Measurements from ENCODE around the gene SKA1. TPM values are rescaled to one million over a fixed set of nuclear protein-coding genes. Genes with fewer than 3 reads are reported as not detected.

SKA1 gene
- total and polyA plus RNA-seq, 2 donors (not counting 1 experiment from before 2014, with no cell fraction given), result 4.2 to 4.6 TPM

- H2AFZ ChIP-seq (ENCODE audit: low read length), result no peak overlapping the region
- no peaks in the 10 kb centered on the region for H4K20me1 ChIP-seq (ENCODE audit: control insufficient read depth, extremely low read depth, insufficient read depth, low read length)
- no peak for DNase-seq (ENCODE audit: low read depth in 2 of 2)
- H3K4me1 ChIP-seq (ENCODE audit: control insufficient read depth, extremely low read depth, insufficient read depth, low read length), result no peaks in the 10 kb centered on the region
- H3K9me3 ChIP-seq (ENCODE audit: control insufficient read depth, insufficient read depth, low read depth, low read length), result no peaks in the 10 kb centered on the region
- H3K4me3 ChIP-seq (replicated peaks in 1 of 4; ENCODE audit: control extremely low read depth in 1 of 4, insufficient read depth in 1 of 4, low read depth in 3 of 4, low read length in 4 of 4), result no peak overlapping the region
- no peaks in the 10 kb centered on the region for H3K27me3 ChIP-seq (ENCODE audit: control insufficient read depth, insufficient read depth, low read length)
- TF ChIP-seq EZH2 (IDR thresholded peaks at IDR 0.05; ENCODE audit: low read length, missing control alignments) (no peak), CTCF (conservative IDR thresholded peaks at IDR 0.05 in 1 of 2, IDR thresholded peaks at IDR 0.05 in 1 of 2; ENCODE audit: low read depth in 1 of 2, low read length in 2 of 2) (no peak)
- H3K36me3 ChIP-seq (ENCODE audit: control insufficient read depth, insufficient read depth, low read length), result peaks cover 2% of the 10 kb centered on the region
- no peak overlapping the region for H3K27ac ChIP-seq (ENCODE audit: insufficient read depth, low read length)
- H3K4me2 ChIP-seq (ENCODE audit: extremely low read depth, insufficient read depth, low read length), result no peak overlapping the region
- no peaks in the 10 kb centered on the region for H3K79me2 ChIP-seq (ENCODE audit: control insufficient read depth, insufficient read depth, low read length)
- no peak overlapping the region for H3K9ac ChIP-seq (ENCODE audit: insufficient read depth, low read length)
Observed at GRCh38 chr18:50395093-50395492, 20.2 kb downstream of the SKA1 start.

- Histone ChIP-seq H3K79me2 (ENCODE audit: control insufficient read depth, insufficient read depth, low read length) (no peaks in the 10 kb centered on the region), H3K27me3 (ENCODE audit: control insufficient read depth, insufficient read depth, low read length) (no peaks in the 10 kb centered on the region), H3K9me3 (ENCODE audit: control insufficient read depth, insufficient read depth, low read depth, low read length) (no peaks in the 10 kb centered on the region), H3K9ac (ENCODE audit: insufficient read depth, low read length) (no peak overlapping the region), H3K4me3 (replicated peaks in 1 of 4; ENCODE audit: control extremely low read depth in 1 of 4, insufficient read depth in 1 of 4, low read depth in 3 of 4, low read length in 4 of 4) (no peak overlapping the region), H3K4me1 (ENCODE audit: control insufficient read depth, extremely low read depth, insufficient read depth, low read length) (no peaks in the 10 kb centered on the region), H3K36me3 (ENCODE audit: control insufficient read depth, insufficient read depth, low read length) (peaks cover 2% of the 10 kb centered on the region), H3K4me2 (ENCODE audit: extremely low read depth, insufficient read depth, low read length) (no peak overlapping the region), H2AFZ (ENCODE audit: low read length) (no peak overlapping the region), H4K20me1 (ENCODE audit: control insufficient read depth, extremely low read depth, insufficient read depth, low read length) (no peaks in the 10 kb centered on the region), H3K27ac (ENCODE audit: insufficient read depth, low read length) (no peak overlapping the region)
- DNase-seq (ENCODE audit: low read depth in 2 of 2), result no peak
- no peak for TF ChIP-seq CTCF (conservative IDR thresholded peaks at IDR 0.05 in 1 of 2, IDR thresholded peaks at IDR 0.05 in 1 of 2; ENCODE audit: low read depth in 1 of 2, low read length in 2 of 2)
- TF ChIP-seq EZH2 (IDR thresholded peaks at IDR 0.05; ENCODE audit: low read length, missing control alignments), result no peak
Observed at GRCh38 chr18:50396005-50396660, 21.3 kb downstream of the SKA1 start.

- no peak for DNase-seq (ENCODE audit: low read depth in 2 of 2)
- Histone ChIP-seq H3K4me2 (ENCODE audit: extremely low read depth, insufficient read depth, low read length) (no peak overlapping the region), H3K4me3 (replicated peaks in 1 of 4; ENCODE audit: control extremely low read depth in 1 of 4, insufficient read depth in 1 of 4, low read depth in 3 of 4, low read length in 4 of 4) (no peak overlapping the region), H4K20me1 (ENCODE audit: control insufficient read depth, extremely low read depth, insufficient read depth, low read length) (no peaks in the 10 kb centered on the region), H3K27me3 (ENCODE audit: control insufficient read depth, insufficient read depth, low read length) (no peaks in the 10 kb centered on the region), H3K9ac (ENCODE audit: insufficient read depth, low read length) (no peak overlapping the region), H3K36me3 (ENCODE audit: control insufficient read depth, insufficient read depth, low read length) (peaks cover 2% of the 10 kb centered on the region), H3K4me1 (ENCODE audit: control insufficient read depth, extremely low read depth, insufficient read depth, low read length) (no peaks in the 10 kb centered on the region), H3K27ac (ENCODE audit: insufficient read depth, low read length) (no peak overlapping the region), H2AFZ (ENCODE audit: low read length) (no peak overlapping the region), H3K9me3 (ENCODE audit: control insufficient read depth, insufficient read depth, low read depth, low read length) (no peaks in the 10 kb centered on the region), H3K79me2 (ENCODE audit: control insufficient read depth, insufficient read depth, low read length) (no peaks in the 10 kb centered on the region)
- no peak for TF ChIP-seq EZH2 (IDR thresholded peaks at IDR 0.05; ENCODE audit: low read length, missing control alignments)
- TF ChIP-seq CTCF (conservative IDR thresholded peaks at IDR 0.05 in 1 of 2, IDR thresholded peaks at IDR 0.05 in 1 of 2; ENCODE audit: low read depth in 1 of 2, low read length in 2 of 2), result no peak
Observed at GRCh38 chr18:50397023-50397422, 22.2 kb downstream of the SKA1 start.

Measured in fibroblast of lung (primary cell).